Measurements from ENCODE around the gene KRT4. TPM values are rescaled to one million over a fixed set of nuclear protein-coding genes. Genes with fewer than 3 reads are reported as not detected.

Gene KRT4
- total RNA-seq, 4 donors from 2014 or later = not detected

DNA sequence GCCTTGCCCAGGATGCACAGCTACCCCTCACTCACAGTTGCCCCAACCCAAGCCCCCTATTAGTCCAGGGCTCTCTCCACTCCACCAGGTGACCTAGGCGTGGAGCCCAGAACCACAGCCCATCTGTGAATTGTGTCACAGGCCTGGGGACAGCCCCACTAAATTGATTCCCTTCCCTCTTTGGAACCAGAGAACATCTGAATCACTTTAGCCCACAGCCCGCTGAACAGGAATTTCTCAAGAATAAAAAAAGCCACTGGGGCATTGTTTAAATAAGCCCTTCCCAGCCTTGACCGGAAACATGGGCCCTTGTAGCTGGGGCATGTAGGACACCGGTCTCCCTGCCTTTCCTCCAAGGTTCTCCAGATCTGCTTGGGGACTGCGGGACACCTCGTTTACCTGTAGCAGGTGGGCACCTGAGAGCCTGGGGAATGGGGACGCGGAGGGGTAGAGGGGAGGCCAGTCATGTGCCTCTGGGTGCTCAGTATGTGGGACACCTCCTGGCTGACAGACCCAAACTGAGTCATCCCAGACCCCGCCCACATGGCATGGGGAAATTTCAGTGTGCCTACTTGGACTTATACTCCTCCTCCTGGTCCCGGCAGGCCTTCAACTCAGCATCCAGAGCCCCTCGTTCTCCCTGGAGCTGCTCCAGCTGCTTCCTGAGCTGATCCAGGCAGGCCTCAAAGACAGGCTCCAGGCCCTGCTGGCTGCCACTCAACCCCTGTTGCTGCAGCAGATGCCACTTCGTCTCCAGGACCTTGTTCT lies 33.6 kb upstream of the KRT4 start:
- Histone ChIP-seq H3K9me3 (no peaks in the 10 kb centered on the region), H3K27ac (no peak overlapping the region), H3K4me3 (no peak overlapping the region), H3K4me1 (no peaks in the 10 kb centered on the region), H3K36me3 (no peaks in the 10 kb centered on the region), H3K27me3 (no peaks in the 10 kb centered on the region)
- TF ChIP-seq POLR2A (IDR thresholded peaks at IDR 0.05) (no peak), EP300 (IDR thresholded peaks at IDR 0.05) (no peak), CTCF (IDR thresholded peaks at IDR 0.05) (no peak)
- 76 to 81% methylated on average over 9 to 11 of the region's 12 CpGs for WGBS, 2 donors
- DNase-seq (ENCODE audit: low spot score in 2 of 2) = no peak

GRCh38 chr12:52846356-52846970 lies 32.5 kb upstream of the KRT4 start:
- no peaks in the 10 kb centered on the region for H3K36me3 ChIP-seq
- DNase-seq (ENCODE audit: low spot score in 2 of 2) = no peak
- TF ChIP-seq EP300 (IDR thresholded peaks at IDR 0.05) (no peak), POLR2A (IDR thresholded peaks at IDR 0.05) (no peak), CTCF (IDR thresholded peaks at IDR 0.05) (no peak)
- no peak overlapping the region for H3K4me3 ChIP-seq
- no peaks in the 10 kb centered on the region for H3K27me3 ChIP-seq
- no peaks in the 10 kb centered on the region for H3K9me3 ChIP-seq
- no peak overlapping the region for H3K27ac ChIP-seq
- H3K4me1 ChIP-seq = no peaks in the 10 kb centered on the region
- WGBS, 2 donors = 66 to 87% methylated on average over 8 of the region's 8 CpGs

GRCh38 chr12:52845946-52846345 lies 32.0 kb upstream of the KRT4 start:
- no peak for TF ChIP-seq EP300 (IDR thresholded peaks at IDR 0.05)
- TF ChIP-seq CTCF (IDR thresholded peaks at IDR 0.05) = no peak
- no peak for TF ChIP-seq POLR2A (IDR thresholded peaks at IDR 0.05)
- no peak for DNase-seq (ENCODE audit: low spot score in 2 of 2)
- no peaks in the 10 kb centered on the region for H3K4me1 ChIP-seq
- no peak overlapping the region for H3K4me3 ChIP-seq
- 87 to 95% methylated on average over 1 of the region's 1 CpG for WGBS, 2 donors
- H3K36me3 ChIP-seq = no peaks in the 10 kb centered on the region
- no peak overlapping the region for H3K27ac ChIP-seq
- H3K27me3 ChIP-seq = no peaks in the 10 kb centered on the region
- H3K9me3 ChIP-seq = no peaks in the 10 kb centered on the region

DNA sequence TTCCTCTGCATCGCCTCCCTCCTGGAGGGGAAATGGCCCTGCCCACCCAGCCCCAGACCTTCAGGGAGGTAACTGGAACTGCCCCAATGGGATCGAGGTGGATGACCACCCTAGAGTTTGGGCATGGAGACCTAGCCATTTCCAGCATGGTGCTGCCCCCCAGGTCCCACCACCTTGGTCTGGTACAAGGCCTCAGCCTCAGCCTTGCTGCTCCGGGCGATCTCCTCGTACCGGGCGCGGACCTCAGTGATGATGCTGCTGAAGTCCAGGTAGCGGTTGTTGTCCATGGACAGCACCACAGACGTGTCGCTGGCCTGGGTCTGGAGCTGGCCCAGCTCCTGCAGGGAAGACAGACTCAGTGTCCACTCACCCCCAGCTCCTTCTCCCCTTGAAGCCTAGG lies 30.5 kb upstream of the KRT4 start:
- TF ChIP-seq CTCF (IDR thresholded peaks at IDR 0.05) = no peak
- no peak for TF ChIP-seq POLR2A (IDR thresholded peaks at IDR 0.05)
- TF ChIP-seq EP300 (IDR thresholded peaks at IDR 0.05) = no peak
- no peak overlapping the region for H3K4me3 ChIP-seq
- DNase-seq (ENCODE audit: low spot score in 2 of 2) = no peak
- 89 to 96% methylated on average over 5 to 8 of the region's 11 CpGs for WGBS, 2 donors
- no peaks in the 10 kb centered on the region for H3K9me3 ChIP-seq
- H3K4me1 ChIP-seq = no peaks in the 10 kb centered on the region
- H3K36me3 ChIP-seq = no peaks in the 10 kb centered on the region
- no peak overlapping the region for H3K27ac ChIP-seq
- no peaks in the 10 kb centered on the region for H3K27me3 ChIP-seq

- no peak for DNase-seq (ENCODE audit: low spot score in 2 of 2)
- TF ChIP-seq CTCF (IDR thresholded peaks at IDR 0.05) (no peak), POLR2A (IDR thresholded peaks at IDR 0.05) (no peak)
- H3K4me1 ChIP-seq = no peaks in the 10 kb centered on the region
- H3K27ac ChIP-seq = no peak overlapping the region
- no peak overlapping the region for H3K4me3 ChIP-seq
- peaks cover 0 to 12% of the 10 kb centered on the region in 2 donors for H3K27me3 ChIP-seq
- H3K36me3 ChIP-seq = no peaks in the 10 kb centered on the region
- H3K9me3 ChIP-seq = no peaks in the 10 kb centered on the region
- 79 to 80% methylated on average over 18 of the region's 18 CpGs for WGBS, 2 donors
Measured at GRCh38 chr12:52839436-52840105, 25.7 kb upstream of the KRT4 start.

All from tibial nerve (tissue), 4 donors.